Measurements from ENCODE around the gene ONECUT3.

GRCh38 chr19:1823020-1823419 is 69.7 kb downstream of the ONECUT3 start:
- TF ChIP-seq CTCF (conservative IDR thresholded peaks at IDR 0.05; ENCODE audit: low read length) (no peak), EZH2phosphoT487 (IDR thresholded peaks at IDR 0.05; ENCODE audit: borderline replicate concordance, low read depth, low read length) (no peak)

Measured in OCI-LY7 (cell line).